Prostate gland (tissue), 2 donors: ENCODE results near the gene ATXN1.

Experiments
- POLR2A ChIP-seq: fragments of 450-650 bp; IDR thresholded peaks from one replicate; pipeline ENCODE4 v1.6.1; 2016; ENCODE audit warnings: antibody characterized with exemption, mild to moderate bottlenecking
- POLR2AphosphoS5 ChIP-seq: sonication (generic); formaldehyde crosslinking; IDR thresholded peaks from one replicate; pipeline ENCODE4 v1.6.1; 2017; ENCODE audit warnings: antibody characterized with exemption
- TF ChIP-seq, protein P1 (sequence below), 4 experiments: fragments of 200-600 bp in 2 of 4; fragments of 450-650 bp in 2 of 4; sonication (generic) in 2 of 4; IDR thresholded peaks; 1 replicate in 3 of 4; 2 replicates in 1 of 4; pipeline ENCODE4 v1.5.1; 2016 to 2019; ENCODE audit warnings: antibody characterized with exemption in 4 of 4, mild to moderate bottlenecking in 2 of 4, moderate library complexity in 2 of 4

- TF ChIP-seq, protein P1, sequence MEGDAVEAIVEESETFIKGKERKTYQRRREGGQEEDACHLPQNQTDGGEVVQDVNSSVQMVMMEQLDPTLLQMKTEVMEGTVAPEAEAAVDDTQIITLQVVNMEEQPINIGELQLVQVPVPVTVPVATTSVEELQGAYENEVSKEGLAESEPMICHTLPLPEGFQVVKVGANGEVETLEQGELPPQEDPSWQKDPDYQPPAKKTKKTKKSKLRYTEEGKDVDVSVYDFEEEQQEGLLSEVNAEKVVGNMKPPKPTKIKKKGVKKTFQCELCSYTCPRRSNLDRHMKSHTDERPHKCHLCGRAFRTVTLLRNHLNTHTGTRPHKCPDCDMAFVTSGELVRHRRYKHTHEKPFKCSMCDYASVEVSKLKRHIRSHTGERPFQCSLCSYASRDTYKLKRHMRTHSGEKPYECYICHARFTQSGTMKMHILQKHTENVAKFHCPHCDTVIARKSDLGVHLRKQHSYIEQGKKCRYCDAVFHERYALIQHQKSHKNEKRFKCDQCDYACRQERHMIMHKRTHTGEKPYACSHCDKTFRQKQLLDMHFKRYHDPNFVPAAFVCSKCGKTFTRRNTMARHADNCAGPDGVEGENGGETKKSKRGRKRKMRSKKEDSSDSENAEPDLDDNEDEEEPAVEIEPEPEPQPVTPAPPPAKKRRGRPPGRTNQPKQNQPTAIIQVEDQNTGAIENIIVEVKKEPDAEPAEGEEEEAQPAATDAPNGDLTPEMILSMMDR (IDR thresholded peaks at IDR 0.05): no peak
- TF ChIP-seq POLR2A: no peak
- no peak for TF ChIP-seq POLR2AphosphoS5
These were observed 475.7 kb downstream of the ATXN1 start for GRCh38 chr6:16285467-16286150.
